GM12874 (cell line): ENCODE measurements around the gene TANGO6.

Experiments used
- CTCF ChIP-seq: IDR thresholded peaks from 2 replicates; pipeline ENCODE4 v1.5.1; 2011; ENCODE audit warnings: low read depth, mild to moderate bottlenecking, control low read depth, low read length, moderate library complexity; ENCODE audit not compliant: insufficient read depth

Gene TANGO6

GRCh38 chr16:68997564-68997963 is 154.2 kb downstream of the TANGO6 start:
- no peak for TF ChIP-seq CTCF

- TF ChIP-seq CTCF: no peak
Observed at GRCh38 chr16:68999114-68999513, 155.8 kb downstream of the TANGO6 start.

- TF ChIP-seq CTCF: no peak
Observed at GRCh38 chr16:69003500-69003899, 160.2 kb downstream of the TANGO6 start.

GRCh38 chr16:69005641-69006355 is 162.5 kb downstream of the TANGO6 start:
- TF ChIP-seq CTCF: no peak

- TF ChIP-seq CTCF: no peak
Observed at GRCh38 chr16:69012906-69013305, 169.6 kb downstream of the TANGO6 start.

- no peak for TF ChIP-seq CTCF
Observed at GRCh38 chr16:69013991-69014390, 170.7 kb downstream of the TANGO6 start.

GRCh38 chr16:69014811-69015210 is 171.5 kb downstream of the TANGO6 start:
- no peak for TF ChIP-seq CTCF
